ENCODE data around the gene DPF3.

The DPF3 gene

DNA sequence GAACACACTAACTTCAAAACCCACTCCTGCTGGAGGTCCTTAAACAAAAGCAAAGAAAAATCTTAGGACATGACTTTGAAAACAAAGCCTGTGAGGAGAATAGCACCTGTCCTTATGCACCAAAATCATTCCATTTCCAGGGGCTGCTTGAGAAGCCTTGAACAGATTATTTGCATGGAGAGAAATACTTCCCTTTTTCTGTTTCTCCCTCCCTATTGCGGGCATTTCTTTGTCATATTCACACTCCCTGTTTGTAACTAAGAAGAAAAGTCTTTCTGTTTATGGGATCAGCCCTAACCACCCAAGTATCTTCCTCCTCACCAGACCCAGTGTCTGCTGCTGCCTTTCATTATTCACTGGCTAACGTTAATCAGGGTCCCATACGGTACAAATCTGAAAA, 218.8 kb downstream of the DPF3 start:
- no peak for DNase-seq

DNA sequence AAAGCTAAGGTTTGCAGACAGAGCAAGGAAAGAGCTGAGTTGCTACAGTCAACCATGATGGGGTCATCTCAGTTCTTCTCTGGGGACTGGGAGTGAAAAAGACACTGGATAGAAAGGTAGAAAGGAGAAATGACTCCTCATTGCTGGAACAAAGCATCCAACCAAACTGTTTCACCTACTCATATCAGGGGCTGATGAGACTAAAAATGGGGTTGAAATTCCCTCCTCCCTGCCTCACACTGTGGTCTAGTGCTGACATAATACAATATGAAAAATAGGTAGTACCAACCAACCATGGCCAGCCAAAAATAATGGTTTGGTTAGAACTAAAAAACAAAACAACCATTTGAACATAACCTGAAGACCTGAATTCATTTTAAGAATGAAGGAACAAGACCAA, 220.7 kb downstream of the DPF3 start:
- no peak for DNase-seq

- DNase-seq: no peak
Measured at GRCh38 chr14:72666610-72667009, 227.3 kb downstream of the DPF3 start.

DNA sequence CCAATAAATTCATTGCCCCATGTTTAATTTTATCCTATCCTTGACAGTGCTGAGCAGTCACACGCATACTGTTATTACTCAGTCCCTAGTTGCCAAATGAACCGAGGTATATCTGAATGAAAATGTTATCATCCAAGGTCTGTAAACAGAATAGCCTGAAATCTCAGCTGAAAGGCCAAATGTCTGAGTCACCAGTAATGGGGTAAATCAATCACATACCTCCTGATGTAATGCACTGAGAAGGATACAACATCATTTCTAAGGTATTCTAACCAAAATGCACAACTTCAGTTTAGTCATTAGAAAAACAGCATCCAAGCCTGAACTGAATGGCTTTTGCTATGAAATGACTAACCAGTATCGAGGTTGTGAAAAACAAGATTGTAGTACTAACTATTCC, 228.6 kb downstream of the DPF3 start:
- no peak for DNase-seq

DNA sequence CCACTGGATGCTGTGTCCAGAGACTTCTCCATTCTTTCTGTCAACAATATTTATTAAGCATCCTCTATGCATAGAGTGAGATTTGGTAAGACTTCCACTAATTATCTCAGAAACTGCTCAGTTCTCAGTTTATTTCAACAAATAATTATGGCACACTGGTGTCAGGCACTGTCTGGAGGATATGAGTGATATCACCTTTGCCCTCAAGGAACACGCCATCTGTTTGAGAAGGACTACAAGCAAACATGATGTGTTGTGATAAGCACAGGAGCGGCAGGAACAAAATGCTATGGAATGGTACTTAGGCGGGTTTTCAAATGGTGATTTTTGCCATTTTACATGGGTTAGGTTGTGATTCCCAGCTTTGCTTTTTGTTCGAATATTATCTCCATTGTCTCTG, 229.2 kb downstream of the DPF3 start:
- DNase-seq: no peak

- no peak for DNase-seq
Measured at GRCh38 chr14:72663956-72664650, 229.8 kb downstream of the DPF3 start.

- DNase-seq: no peak
Measured at GRCh38 chr14:72663076-72663487, 230.8 kb downstream of the DPF3 start.

DNA sequence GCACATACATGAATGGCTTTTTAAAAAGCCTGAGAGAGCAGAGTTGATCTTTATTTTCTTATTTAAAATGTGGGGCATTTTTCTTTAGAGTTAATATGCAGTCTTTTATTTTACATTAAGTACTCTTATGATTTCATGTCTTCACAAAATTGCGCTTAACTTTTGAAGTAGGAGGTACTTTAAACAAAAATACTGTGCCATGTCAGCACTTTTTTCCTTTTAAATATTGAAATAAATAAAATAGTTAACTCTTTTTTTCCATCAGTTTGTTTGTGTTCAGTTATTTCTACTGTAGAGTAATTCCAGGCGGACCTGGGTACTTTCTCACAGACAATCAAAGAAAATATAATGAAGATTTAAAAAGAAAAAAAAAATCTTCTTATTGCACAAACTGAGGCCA, 231.7 kb downstream of the DPF3 start:
- DNase-seq: no peak

DNA sequence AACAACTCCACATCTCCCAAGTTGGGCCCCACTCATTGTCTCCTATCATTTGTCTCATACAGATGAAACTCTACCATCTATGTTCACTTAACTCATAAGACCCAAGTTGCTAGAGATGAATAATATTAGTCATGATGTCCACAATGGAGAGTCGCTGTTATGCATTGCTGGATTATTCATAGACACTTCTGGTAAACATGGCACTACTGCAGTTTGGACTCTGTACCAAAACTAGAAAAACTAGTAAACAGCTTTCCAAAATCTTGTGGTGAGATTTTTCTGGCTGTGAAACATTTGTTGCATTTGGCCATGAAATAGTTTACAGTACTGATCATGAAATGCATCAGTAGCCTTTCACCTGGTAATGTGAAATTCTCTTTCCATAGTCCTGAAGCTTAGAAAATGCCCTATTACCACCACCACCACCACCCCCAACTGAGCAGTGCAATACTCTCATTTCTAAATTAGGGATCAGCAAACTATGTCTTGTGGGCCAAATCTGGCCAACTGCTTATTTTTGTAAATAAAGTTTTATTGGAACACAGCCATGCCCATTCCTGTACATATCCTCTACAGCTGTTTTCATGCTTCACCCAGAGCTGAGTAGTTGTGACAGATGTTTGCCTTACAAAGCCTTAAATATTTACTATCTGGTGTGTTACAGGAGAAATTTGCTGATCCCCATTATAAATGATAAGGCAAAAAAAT, 236.5 kb downstream of the DPF3 start:
- DNase-seq: no peak

DNA sequence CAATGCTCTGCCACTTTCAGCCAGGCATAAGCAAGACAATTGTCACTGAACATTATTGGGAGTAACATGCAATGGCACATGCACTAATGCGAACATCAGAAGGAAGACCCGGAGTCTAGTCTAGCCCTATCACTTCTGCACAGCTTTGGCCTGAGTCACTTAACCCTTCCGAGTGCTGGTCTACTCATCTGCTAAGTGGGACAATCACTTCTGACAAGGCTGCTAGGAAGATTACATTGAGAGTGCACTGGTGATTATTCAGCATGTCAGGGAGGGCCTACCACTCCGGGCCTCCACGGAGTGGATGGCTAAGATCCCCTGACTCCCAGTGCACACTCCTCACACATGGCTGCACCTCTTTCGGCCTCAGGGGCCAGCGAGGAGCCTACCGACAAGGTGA, 240.9 kb downstream of the DPF3 start:
- DNase-seq: no peak

DNA sequence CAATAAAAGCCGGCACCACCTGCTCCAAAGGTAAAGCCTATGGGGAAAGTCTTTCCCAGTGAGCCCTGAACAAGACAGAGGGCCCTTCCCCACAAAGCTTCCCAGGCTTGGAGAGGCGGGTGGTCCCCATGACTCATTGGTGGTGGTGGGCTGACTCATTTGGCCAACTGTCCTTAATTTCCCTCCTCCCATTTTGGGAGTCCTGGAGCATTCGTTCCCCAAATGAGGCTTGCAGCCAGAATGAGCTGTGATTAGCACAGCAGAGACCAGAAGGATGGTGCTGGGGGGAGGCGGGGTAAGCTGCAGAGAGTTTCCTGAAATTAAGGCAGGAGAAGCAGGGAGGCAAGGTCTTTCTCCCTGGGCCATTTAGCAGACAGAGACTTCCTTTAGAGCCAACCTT, 241.7 kb downstream of the DPF3 start:
- DNase-seq: no peak

- no peak for DNase-seq
Measured at GRCh38 chr14:72651714-72652113, 242.2 kb downstream of the DPF3 start.

DNA sequence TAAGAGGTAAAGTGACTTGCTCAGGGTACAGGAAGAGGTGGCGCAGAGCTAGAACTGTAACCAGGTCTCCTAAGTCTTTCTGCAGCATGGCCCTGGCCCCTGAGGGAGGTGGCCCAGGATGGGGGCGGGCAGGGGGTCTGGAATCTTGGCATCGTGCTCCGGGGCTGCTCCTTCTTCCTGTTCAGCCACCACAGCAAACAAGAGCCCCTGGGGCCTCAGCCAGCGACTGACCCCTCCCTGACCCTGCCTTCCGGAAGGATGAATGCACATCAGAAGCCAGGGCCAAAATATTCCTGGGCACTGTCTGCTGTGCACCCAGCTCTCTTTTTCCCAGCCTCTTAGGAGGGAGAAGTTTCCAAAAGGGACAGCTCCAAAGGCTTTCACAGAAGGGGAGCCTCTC, 242.8 kb downstream of the DPF3 start:
- DNase-seq: no peak

DNA sequence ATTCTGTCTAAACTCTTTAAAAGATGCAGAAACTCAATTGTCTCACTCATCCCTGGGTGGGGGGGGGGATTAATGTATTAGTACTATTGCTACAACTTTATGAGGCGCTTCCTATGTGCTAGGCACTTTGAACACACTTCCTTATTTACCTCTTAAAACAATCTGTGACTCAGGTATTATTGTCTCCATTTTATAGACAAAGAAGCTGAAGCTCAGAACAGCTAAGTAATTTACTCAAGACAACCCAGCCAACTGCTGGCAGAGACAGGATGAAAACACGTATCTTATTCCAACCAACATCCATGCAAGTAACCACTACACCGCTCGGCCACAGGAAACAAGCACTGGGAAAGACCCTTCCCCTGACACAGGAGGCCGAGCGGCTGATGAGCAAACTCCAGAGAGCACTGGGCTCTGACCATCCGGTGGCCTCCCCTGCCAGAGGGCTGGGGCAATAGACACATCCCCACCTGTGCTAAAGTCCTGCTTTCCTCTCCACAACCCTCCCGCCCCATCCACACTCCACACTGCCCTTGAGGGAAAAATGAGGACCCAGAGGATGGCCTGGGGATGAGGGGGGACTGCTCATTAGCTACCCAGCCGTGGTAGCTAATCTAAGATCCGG, 244.2 kb downstream of the DPF3 start:
- DNase-seq: no peak

GRCh38 chr14:72647782-72648181, 246.1 kb downstream of the DPF3 start:
- no peak for DNase-seq

DNA sequence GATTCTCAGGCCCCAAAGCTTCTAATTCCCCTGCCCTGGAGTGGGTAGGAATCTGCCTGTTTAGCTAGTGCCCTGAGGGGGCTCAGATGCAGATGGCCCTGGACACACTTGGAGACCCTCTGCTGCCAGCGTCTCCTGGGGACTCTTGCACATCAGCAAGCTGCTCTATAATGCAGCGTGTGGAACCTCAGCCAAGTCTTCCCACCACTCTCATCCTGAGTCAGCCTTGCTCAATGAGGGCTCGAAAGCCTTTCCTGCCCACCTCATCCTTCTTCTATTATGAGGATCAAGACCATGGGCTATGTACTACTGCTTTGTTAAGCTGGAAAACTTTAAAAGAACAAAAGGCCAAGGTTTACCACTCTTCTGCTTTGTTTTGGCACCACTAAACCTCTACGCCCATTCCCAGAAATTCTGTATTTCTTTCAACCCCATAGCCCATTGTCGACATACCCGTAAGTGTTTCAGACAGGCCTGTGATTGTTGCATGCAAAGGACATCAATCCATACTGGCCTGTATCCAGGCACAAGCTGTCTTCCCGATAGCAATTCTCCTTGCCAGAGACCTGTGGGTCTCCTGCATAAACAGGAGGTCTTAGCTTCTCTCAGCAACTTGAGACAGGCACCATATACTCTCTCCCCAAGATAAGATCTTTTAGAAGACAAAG, 246.9 kb downstream of the DPF3 start:
- no peak for DNase-seq

DNA sequence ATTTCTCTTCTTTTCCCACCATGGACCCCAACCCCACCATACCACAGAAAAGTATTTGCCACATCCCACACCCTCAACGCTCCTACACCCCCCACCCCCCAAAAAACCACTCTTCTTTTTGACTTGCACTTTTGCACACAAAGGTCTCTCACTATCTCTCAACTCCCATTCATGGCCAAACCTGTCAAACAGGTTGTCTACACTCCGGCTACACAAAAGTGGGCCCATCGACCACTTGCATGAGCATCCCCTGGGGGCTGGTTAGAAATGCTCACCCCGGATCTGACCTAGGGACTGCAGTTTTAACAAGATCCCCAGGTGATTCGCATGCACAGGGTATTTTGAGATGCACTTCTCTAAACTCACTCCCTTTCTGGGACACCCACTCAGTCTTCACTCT, 248.2 kb downstream of the DPF3 start:
- DNase-seq: no peak

DNA sequence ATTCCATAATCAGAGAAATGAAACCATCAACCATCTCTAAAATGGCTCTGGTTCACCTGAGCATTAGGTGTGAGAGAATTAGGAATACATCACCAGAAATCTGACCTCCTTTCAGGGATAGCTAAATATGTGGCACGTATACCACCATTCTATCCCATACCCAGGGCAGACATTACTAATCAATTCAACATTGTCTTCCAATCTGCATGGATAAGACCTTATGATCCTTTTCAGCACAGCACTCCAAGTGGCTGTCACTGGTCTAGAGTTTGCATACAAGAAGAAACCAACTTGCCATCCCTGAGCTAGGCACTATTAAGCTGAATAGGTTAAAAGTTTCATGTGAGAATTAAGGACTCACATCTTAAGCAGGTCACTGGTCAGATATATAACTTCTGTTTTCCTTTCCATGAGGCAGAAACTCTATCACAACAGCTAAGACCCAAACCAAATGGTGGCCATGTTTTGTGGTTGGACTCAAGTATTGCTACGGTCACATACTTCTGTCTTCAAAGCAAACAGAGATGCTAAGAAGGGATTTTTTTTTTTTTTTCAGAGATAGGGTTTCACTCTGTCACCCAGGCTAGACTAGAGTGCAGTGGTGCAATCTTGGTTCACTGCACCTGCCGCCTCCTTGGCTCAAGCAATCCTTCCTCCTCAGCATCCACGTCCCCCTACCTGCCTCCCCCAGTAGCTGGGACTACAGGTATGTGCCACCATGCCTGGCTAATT, 249.0 kb downstream of the DPF3 start:
- DNase-seq: no peak

DNA sequence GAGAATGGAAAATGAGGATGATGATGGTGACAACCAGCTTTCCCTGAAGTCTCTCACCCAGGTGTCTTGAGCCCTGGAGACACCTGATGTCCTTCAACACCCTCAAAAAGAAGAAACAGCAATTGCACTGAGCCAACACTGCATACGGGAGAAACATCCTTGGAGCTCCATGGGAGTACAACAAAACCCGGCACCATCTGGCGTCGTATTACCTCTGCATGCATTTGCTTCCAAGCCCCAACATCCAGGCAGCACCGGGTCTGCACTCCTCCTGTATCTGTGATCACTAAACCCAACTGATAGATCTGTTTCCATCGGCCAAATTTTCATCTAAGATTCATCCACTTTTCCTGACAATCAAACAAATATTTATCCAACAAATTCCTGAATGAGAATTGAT, 249.9 kb downstream of the DPF3 start:
- no peak for DNase-seq

DNA sequence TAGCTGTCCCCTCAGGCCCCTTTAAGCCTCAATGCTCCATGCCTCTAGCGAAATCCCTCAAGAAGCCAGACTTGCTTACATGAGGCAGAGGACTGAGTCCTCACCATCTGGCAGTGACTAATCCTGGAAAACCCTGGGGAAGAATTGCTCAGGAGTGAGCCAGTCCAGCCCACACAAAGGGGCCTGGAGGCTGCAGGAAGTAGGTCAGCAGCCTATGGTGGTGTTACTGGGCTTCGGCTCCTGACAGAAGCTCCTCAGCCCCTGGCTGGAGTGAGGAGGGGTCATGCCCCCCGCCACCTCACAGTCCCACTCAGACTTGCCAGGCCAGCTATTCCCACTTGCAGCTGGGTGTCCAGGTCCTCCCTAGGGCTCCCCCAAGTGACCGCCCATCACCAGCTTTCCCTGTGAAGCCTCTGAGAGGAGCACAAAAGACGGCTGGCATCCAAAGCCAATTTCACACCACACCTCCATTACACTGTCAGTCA, 250.5 kb downstream of the DPF3 start:
- DNase-seq: no peak

DNA sequence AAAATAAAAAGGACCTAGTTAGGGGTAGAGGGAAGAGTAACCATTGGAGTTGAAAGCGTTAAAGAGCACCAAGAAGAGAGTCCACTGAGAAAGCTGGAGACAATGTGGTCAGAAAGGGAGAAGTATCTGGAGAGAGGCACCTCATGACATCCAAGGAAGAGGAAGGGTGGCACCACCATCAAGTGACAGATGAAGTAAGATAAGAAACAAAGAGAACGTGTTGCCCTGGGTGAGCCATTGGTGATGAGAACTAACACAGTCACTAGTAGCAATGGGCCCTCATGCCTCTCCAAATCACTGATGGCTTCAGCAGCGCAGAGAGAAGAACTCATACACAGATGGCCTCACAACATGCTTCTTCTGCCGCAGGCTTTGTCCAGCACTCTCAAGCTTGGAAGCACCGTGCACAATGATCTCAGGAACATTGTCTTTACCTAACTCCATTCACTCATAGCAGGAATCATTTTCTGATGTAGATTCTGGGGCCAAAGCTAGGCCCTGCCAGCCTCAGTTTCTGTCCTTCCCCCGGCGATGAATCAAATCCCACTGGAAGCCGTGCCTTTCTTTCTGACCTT, 252.9 kb downstream of the DPF3 start:
- DNase-seq: no peak

DNA sequence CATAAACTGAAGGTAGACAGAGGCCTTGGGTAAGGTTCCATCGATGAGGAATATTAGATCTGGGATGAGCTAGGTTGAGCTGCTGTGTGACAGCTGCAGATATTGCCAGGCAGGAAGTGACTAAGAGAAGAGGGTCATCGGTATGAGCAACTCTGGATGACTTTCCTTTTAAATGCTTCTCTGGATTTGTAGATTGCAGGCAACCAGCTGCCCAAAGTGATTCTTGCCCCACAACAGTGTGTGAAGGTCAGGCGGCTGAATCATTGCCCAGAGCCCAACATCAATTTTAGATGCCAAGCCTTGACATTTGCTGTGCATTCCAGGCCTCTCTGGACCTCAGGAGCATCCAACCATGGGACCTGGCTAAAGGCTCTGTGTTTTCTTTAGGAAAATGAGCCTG, 255.9 kb downstream of the DPF3 start:
- DNase-seq: no peak

DNA sequence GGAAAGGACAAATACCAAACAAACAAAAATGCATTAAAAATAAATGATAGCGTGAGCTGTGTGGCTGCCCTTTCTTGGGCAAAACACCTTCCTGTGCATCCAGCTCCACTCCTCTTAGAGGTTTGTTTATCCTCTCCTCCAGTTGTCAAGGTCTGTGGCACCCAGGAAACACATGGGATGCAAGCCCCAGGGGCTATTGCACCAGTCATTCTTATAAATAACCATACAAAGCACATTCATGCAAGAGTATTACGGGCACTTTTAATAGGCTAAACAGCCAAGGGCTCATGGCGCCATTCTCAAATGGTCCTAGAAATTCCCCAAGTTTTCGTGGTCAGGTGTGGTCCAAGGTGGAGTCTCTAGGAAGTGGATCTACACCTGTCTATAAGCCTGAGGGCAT, 257.0 kb downstream of the DPF3 start:
- DNase-seq: no peak

Measured in CD4-positive, alpha-beta T cell treated with Interleukin-12 subunit alpha and Interleukin-12 subunit beta, for 1 hour (primary cell).